ENCODE results near the gene SYT8. TPM values are rescaled to one million over a fixed set of nuclear protein-coding genes. Genes with fewer than 3 reads are reported as not detected.

Gene SYT8
- total RNA-seq, 1 experiment from 2014 or later: 1.0 TPM

GRCh38 chr11:1854949-1855885, 20.4 kb downstream of the SYT8 start (continued):
- no peak for TF ChIP-seq CEBPB (IDR thresholded peaks at IDR 0.05; ENCODE audit: low read depth)

DNA sequence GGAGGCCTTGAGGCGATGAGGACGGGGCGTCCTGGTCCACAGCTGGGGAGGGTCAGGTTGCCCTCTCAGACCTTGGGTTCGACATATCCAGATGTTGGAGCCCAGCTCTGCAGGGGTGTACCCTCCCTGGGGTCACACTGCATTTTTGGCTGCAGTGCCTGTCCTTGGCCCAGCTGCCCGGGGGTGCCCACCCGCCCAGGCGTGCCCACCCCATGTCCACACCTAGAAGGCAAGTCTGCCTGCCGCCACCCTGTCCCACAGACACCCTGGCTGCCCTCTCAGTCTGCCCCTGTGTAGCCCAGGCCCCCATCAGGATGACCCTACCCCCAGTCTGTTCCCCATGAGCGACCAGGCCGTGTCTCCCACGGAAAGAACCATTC, 21.1 kb downstream of the SYT8 start:
- ATAC-seq: no peak
- no TSS peak for BruUV-seq (replicated peaks)

More for the DNA sequence above, 21.1 kb downstream of the SYT8 start:
- H3K27ac ChIP-seq (ENCODE audit: low read depth, low read length): no peak overlapping the region
- H3K4me3 ChIP-seq (replicated peaks in 1 of 2; ENCODE audit: low read depth in 1 of 2, low read length in 2 of 2): no peak overlapping the region
- no peaks in the 10 kb centered on the region for H3K79me2 ChIP-seq (ENCODE audit: insufficient read depth, low read length)
- H3K36me3 ChIP-seq (ENCODE audit: control insufficient read depth in 1 of 2, insufficient read depth in 2 of 2, low read length in 2 of 2): no peaks in the 10 kb centered on the region
- DNase-seq (ENCODE audit: low read depth, low spot score): no peak
- CTCF ChIA-PET: interaction anchor here (2.0 kb wide), 1 partner anchor 23 kb away, joined by 5 read pairs; no protein-coding TSS in a partner anchor
- no peaks in the 10 kb centered on the region for H3K27me3 ChIP-seq (ENCODE audit: insufficient read depth, low read length)
- H3K9me2 ChIP-seq (ENCODE audit: insufficient read depth): no peaks in the 10 kb centered on the region
- POLR2A ChIA-PET: no interaction called here
- intact Hi-C loops (cut with micrococcal nuclease): no loop called here
- RAD21 ChIA-PET (ENCODE audit: low non-redundant PET in 1 of 2, low total read pairs in 2 of 2, uncharacterized antibody in 2 of 2, unreplicated experiment in 2 of 2): no interaction called here
- no peaks in the 10 kb centered on the region for H4K20me1 ChIP-seq (ENCODE audit: insufficient read depth)
- H3K9me3 ChIP-seq (ENCODE audit: control insufficient read depth in 1 of 2, insufficient read depth in 1 of 2, low read depth in 1 of 2, low read length in 2 of 2): no peaks in the 10 kb centered on the region
- no peak for TF ChIP-seq JUND (IDR thresholded peaks at IDR 0.05)
- no peak for TF ChIP-seq ZBTB33 (IDR thresholded peaks at IDR 0.05; ENCODE audit: extremely low read depth, insufficient replicate concordance, low read length)
- TF ChIP-seq EZH2phosphoT487 (IDR thresholded peaks at IDR 0.05; ENCODE audit: borderline replicate concordance): no peak
- TF ChIP-seq ELF1 (IDR thresholded peaks at IDR 0.05; ENCODE audit: borderline replicate concordance, low read depth): no peak
- no peak for TF ChIP-seq YY1 (IDR thresholded peaks at IDR 0.05; ENCODE audit: extremely low read depth, insufficient replicate concordance, low read depth, low read length)
- no peak for TF ChIP-seq SP1 (IDR thresholded peaks at IDR 0.05; ENCODE audit: low read depth)
- no peak for TF ChIP-seq EGR1 (IDR thresholded peaks at IDR 0.05; ENCODE audit: low read depth)
- TF ChIP-seq FOSL1 (IDR thresholded peaks at IDR 0.05; ENCODE audit: low read depth): no peak
- no peak for TF ChIP-seq ZNF274 (IDR thresholded peaks at IDR 0.05; ENCODE audit: low read depth, low read length)
- no peak for TF ChIP-seq POLR2A (IDR thresholded peaks at IDR 0.05; ENCODE audit: borderline replicate concordance, extremely low read depth, insufficient read depth, insufficient read length)
- no peak for TF ChIP-seq EZH2 (IDR thresholded peaks at IDR 0.05)
- no peak for TF ChIP-seq SRF (IDR thresholded peaks at IDR 0.05; ENCODE audit: low read depth)
- no peak for TF ChIP-seq TCF7L2 (IDR thresholded peaks at IDR 0.05; ENCODE audit: borderline replicate concordance, extremely low read depth, insufficient read depth, insufficient read length)
- TF ChIP-seq CEBPB (IDR thresholded peaks at IDR 0.05; ENCODE audit: low read depth): no peak
- H2AFZ ChIP-seq (ENCODE audit: low read depth, low read length, poor library complexity, severe bottlenecking): no peak overlapping the region
- no peaks in the 10 kb centered on the region for H3K4me1 ChIP-seq (ENCODE audit: control insufficient read depth in 1 of 2, insufficient read depth in 2 of 2, low read length in 2 of 2)
- no peak overlapping the region for H3K9ac ChIP-seq (ENCODE audit: low read length)
- H3K4me2 ChIP-seq (ENCODE audit: low read length): no peak overlapping the region
